ENCODE measurements around the gene AIF1.

AIF1 gene

DNA sequence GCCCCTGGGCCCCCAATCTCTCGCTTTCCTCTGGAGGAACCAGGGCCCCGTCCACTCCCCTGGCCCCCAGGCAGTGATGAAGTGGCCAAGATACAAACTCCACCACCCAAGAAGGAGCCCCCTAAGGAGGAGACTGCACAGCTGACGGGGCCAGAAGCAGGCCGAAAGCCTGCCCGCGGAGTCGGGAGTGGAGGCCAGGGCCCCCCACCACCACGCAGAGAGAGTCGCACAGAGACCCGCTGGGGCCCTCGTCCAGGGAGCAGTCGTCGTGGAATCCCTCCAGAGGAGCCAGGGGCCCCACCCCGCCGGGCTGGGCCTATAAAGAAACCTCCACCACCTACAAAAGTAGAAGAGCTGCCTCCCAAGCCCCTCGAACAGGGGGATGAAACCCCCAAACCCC, 16.2 kb downstream of the AIF1 start:
- Histone ChIP-seq H3K4me1 (no peaks in the 10 kb centered on the region), H3K79me2 (peaks cover 11% of the 10 kb centered on the region), H3K9me3 (ENCODE audit: control insufficient read depth, low read length) (no peaks in the 10 kb centered on the region), H3K36me3 (ENCODE audit: control insufficient read depth, insufficient read depth, low read length) (no peaks in the 10 kb centered on the region), H3K4me2 (ENCODE audit: low read length) (no peak overlapping the region), H3K4me3 (ENCODE audit: low read depth, low read length) (no peak overlapping the region), H3K9ac (no peak overlapping the region), H3K27me3 (ENCODE audit: control insufficient read depth, insufficient read depth, low read length) (no peaks in the 10 kb centered on the region), H3K27ac (no peak overlapping the region), H2AFZ (no peak overlapping the region)
- TF ChIP-seq, protein P1, sequence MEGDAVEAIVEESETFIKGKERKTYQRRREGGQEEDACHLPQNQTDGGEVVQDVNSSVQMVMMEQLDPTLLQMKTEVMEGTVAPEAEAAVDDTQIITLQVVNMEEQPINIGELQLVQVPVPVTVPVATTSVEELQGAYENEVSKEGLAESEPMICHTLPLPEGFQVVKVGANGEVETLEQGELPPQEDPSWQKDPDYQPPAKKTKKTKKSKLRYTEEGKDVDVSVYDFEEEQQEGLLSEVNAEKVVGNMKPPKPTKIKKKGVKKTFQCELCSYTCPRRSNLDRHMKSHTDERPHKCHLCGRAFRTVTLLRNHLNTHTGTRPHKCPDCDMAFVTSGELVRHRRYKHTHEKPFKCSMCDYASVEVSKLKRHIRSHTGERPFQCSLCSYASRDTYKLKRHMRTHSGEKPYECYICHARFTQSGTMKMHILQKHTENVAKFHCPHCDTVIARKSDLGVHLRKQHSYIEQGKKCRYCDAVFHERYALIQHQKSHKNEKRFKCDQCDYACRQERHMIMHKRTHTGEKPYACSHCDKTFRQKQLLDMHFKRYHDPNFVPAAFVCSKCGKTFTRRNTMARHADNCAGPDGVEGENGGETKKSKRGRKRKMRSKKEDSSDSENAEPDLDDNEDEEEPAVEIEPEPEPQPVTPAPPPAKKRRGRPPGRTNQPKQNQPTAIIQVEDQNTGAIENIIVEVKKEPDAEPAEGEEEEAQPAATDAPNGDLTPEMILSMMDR (IDR thresholded peaks at IDR 0.05) = no peak

GRCh38 chr6:31631681-31632278, 16.7 kb downstream of the AIF1 start:
- Histone ChIP-seq H3K9me3 (ENCODE audit: control insufficient read depth, low read length) (no peaks in the 10 kb centered on the region), H3K27ac (no peak overlapping the region), H3K27me3 (ENCODE audit: control insufficient read depth, insufficient read depth, low read length) (no peaks in the 10 kb centered on the region), H3K4me1 (no peaks in the 10 kb centered on the region), H2AFZ (no peak overlapping the region), H3K79me2 (peaks cover 9% of the 10 kb centered on the region), H3K4me3 (ENCODE audit: low read depth, low read length) (no peak overlapping the region), H3K9ac (no peak overlapping the region), H3K36me3 (ENCODE audit: control insufficient read depth, insufficient read depth, low read length) (no peaks in the 10 kb centered on the region), H3K4me2 (ENCODE audit: low read length) (no peak overlapping the region)
- TF ChIP-seq, protein P1 (IDR thresholded peaks at IDR 0.05) = no peak

GRCh38 chr6:31632279-31632946, 17.4 kb downstream of the AIF1 start:
- TF ChIP-seq, protein P1 (IDR thresholded peaks at IDR 0.05) = no peak
- no peak overlapping the region for H2AFZ ChIP-seq
- peaks cover 9% of the 10 kb centered on the region for H3K79me2 ChIP-seq
- no peaks in the 10 kb centered on the region for H3K36me3 ChIP-seq (ENCODE audit: control insufficient read depth, insufficient read depth, low read length)
- H3K27ac ChIP-seq = no peak overlapping the region
- H3K4me1 ChIP-seq = no peaks in the 10 kb centered on the region
- no peaks in the 10 kb centered on the region for H3K9me3 ChIP-seq (ENCODE audit: control insufficient read depth, low read length)
- H3K9ac ChIP-seq = no peak overlapping the region
- H3K27me3 ChIP-seq (ENCODE audit: control insufficient read depth, insufficient read depth, low read length) = no peaks in the 10 kb centered on the region
- H3K4me2 ChIP-seq (ENCODE audit: low read length) = no peak overlapping the region
- H3K4me3 ChIP-seq (ENCODE audit: low read depth, low read length) = no peak overlapping the region

DNA sequence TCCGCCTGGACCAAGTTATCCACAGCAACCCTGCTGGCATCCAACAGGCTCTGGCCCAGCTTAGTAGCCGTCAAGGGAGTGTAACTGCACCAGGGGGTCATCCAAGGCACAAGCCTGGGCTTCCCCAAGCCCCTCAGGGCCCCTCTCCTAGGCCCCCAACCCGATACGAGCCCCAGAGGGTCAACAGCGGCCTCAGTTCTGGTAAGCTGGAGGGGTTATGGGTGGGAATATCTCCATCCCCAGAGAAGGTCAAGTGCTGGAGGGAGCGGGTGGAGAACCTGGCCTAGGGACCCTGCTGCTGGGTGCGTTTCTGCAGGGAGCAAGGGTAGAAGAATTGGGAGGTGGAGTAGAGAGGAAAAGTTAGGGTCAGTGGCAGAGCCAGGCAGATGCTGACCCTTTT, 18.4 kb downstream of the AIF1 start:
- Histone ChIP-seq H3K27me3 (ENCODE audit: control insufficient read depth, insufficient read depth, low read length) (no peaks in the 10 kb centered on the region), H3K27ac (no peak overlapping the region), H3K4me3 (ENCODE audit: low read depth, low read length) (no peak overlapping the region), H3K36me3 (ENCODE audit: control insufficient read depth, insufficient read depth, low read length) (no peaks in the 10 kb centered on the region), H3K4me1 (no peaks in the 10 kb centered on the region), H3K9ac (no peak overlapping the region), H3K79me2 (peaks cover 9% of the 10 kb centered on the region), H2AFZ (no peak overlapping the region), H3K4me2 (ENCODE audit: low read length) (no peak overlapping the region), H3K9me3 (ENCODE audit: control insufficient read depth, low read length) (no peaks in the 10 kb centered on the region)
- TF ChIP-seq, protein P1 (IDR thresholded peaks at IDR 0.05) = no peak

- Histone ChIP-seq H3K27ac (no peak overlapping the region), H3K4me1 (no peaks in the 10 kb centered on the region), H3K4me2 (ENCODE audit: low read length) (no peak overlapping the region), H3K9me3 (ENCODE audit: control insufficient read depth, low read length) (no peaks in the 10 kb centered on the region), H3K36me3 (ENCODE audit: control insufficient read depth, insufficient read depth, low read length) (no peaks in the 10 kb centered on the region), H3K9ac (no peak overlapping the region), H3K27me3 (ENCODE audit: control insufficient read depth, insufficient read depth, low read length) (no peaks in the 10 kb centered on the region), H3K79me2 (peaks cover 9% of the 10 kb centered on the region), H3K4me3 (ENCODE audit: low read depth, low read length) (no peak overlapping the region), H2AFZ (no peak overlapping the region)
- TF ChIP-seq, protein P1 (IDR thresholded peaks at IDR 0.05) = no peak
Measured at GRCh38 chr6:31634131-31634530, 19.1 kb downstream of the AIF1 start.
